Esophagus squamous epithelium (tissue), 5 donors: ENCODE measurements around the gene GPSM1. TPM values are rescaled to one million over a fixed set of nuclear protein-coding genes. Genes with fewer than 3 reads are reported as not detected.

Experiments used
- DNase-seq: peaks from one replicate; lab custom pipeline; 2025; lab: John Stamatoyannopoulos, UW
- H3K27ac ChIP-seq, 4 donors: fragments of 200-600 bp; sonication (generic); one replicate each; pipeline ENCODE4 v1.5.1; 2016 to 2019; ENCODE audit warnings: mild to moderate bottlenecking in 1 of 4
- H3K27me3 ChIP-seq, 4 donors: fragments of 200-600 bp; sonication (generic); 1 replicate in 3 of 4; 2 replicates in 1 of 4; pipeline versions ENCODE4 v1.5.1 to v1.6.0; 2017 to 2021; ENCODE audit warnings: antibody characterized with exemption in 1 of 4
- H3K36me3 ChIP-seq, 3 donors: fragments of 200-600 bp; sonication (generic); one replicate each; pipeline ENCODE4 v1.5.1; 2016 to 2019
- H3K4me1 ChIP-seq, 3 donors: fragments of 200-600 bp; sonication (generic); one replicate each; pipeline ENCODE4 v1.5.1; 2017 to 2019
- H3K4me3 ChIP-seq, 4 donors: fragments of 200-600 bp; sonication (generic); 1 replicate in 3 of 4; 2 replicates in 1 of 4; pipeline ENCODE4 v1.5.1; 2016 to 2019; ENCODE audit warnings: mild to moderate bottlenecking in 2 of 4, moderate library complexity in 1 of 4
- H3K9me3 ChIP-seq, 3 donors: fragments of 200-600 bp; sonication (generic); one replicate each; pipeline ENCODE4 v1.5.1; 2016 to 2019
- POLR2A ChIP-seq, 4 donors: fragments of 450-650 bp; IDR thresholded peaks; one replicate each; pipeline ENCODE4 v1.6.1; 2017; ENCODE audit warnings: antibody characterized with exemption in 4 of 4, mild to moderate bottlenecking in 4 of 4, moderate library complexity in 3 of 4
- WGBS, 2 donors: methylation state at CpG; one replicate each; pipeline ENCODE4 v1.1.5; 2018; 5-methylcytosine and 5-hydroxymethylcytosine counted together
- intact Hi-C: fragments of 100-400 bp; cut with DNase I; formaldehyde crosslinking; loops from one replicate; pipeline ENCODE4 v1.15.0; 2022
- total RNA-seq, 4 donors: library from RNA; depleted of rRNA; stranded (reverse); fragments of >200 nt; gene quantifications; one replicate each; pipeline ENCODE4 v1.1.0, GENCODE V29; 2016
- TF ChIP-seq, protein P1 (sequence below), 6 experiments: fragments of 450-650 bp in 4 of 6; fragments of 200-600 bp in 2 of 6; sonication (generic) in 2 of 6; IDR thresholded peaks; one replicate each; pipeline ENCODE4 v1.5.1; 2016 to 2019; ENCODE audit warnings: antibody characterized with exemption in 6 of 6, mild to moderate bottlenecking in 4 of 6, moderate library complexity in 4 of 6
- donor health status: DM: yes; HTN: yes; CAD: no.

The GPSM1 gene
- total RNA-seq, 4 donors from 2014 or later = 0.72 to 8.2 (median 1.9) TPM

DNA sequence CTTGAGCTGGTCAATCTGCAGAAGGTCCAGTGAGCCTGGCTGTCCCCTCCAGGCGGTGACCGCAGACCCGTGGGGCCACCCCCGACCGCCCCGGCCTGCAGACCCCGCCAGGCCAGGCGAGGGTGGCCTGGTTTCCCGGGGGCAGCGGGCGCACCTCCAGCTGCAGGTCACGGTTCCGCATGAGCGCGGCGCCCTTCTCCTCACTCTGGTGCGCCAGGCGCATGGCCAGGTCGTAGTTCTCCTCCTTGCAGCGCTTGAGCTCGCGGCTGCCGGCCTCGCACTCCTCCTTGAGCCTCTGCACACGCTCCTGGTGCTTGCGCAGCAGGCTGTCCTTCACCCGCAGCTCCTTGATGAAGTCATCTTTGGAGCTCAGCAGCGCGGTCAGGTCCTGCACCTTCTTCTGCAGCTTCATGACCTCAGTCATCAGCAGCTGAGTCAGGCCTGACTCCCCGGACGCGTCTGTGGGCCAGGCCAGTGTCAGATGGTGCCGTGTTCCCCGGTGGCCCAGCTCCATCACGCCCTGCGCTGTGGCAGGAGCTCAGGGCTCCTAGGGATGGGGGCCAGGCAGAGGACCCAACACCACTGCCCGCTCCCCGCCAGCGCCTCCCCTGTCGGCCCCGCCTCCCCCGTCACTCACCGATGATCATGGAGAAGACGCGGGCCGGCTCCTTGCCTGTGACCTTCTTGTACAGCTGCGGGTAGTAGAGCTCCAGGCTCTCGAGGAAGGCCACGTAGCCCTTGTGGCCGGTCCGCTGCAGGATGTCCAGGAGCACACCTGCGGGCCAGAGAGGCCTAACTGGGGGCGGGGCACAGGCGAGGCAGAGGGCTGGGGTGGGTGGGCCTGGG, 43.6 kb downstream of the GPSM1 start:
- Histone ChIP-seq H3K9me3 (no peaks in the 10 kb centered on the region), H3K36me3 (peaks cover 0 to 7% (median 0%) of the 10 kb centered on the region in 3 donors), H3K4me1 (peaks cover 0 to 26% (median 7%) of the 10 kb centered on the region in 3 donors), H3K27me3 (no peaks in the 10 kb centered on the region), H3K4me3 (no peak overlapping the region), H3K27ac (no peak overlapping the region)
- WGBS, 2 donors = 92 to 93% methylated on average over 13 of the region's 54 CpGs
- intact Hi-C loops = no loop called here
- DNase-seq = no peak
- TF ChIP-seq, protein P1, sequence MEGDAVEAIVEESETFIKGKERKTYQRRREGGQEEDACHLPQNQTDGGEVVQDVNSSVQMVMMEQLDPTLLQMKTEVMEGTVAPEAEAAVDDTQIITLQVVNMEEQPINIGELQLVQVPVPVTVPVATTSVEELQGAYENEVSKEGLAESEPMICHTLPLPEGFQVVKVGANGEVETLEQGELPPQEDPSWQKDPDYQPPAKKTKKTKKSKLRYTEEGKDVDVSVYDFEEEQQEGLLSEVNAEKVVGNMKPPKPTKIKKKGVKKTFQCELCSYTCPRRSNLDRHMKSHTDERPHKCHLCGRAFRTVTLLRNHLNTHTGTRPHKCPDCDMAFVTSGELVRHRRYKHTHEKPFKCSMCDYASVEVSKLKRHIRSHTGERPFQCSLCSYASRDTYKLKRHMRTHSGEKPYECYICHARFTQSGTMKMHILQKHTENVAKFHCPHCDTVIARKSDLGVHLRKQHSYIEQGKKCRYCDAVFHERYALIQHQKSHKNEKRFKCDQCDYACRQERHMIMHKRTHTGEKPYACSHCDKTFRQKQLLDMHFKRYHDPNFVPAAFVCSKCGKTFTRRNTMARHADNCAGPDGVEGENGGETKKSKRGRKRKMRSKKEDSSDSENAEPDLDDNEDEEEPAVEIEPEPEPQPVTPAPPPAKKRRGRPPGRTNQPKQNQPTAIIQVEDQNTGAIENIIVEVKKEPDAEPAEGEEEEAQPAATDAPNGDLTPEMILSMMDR (IDR thresholded peaks at IDR 0.05) = no peak
- TF ChIP-seq POLR2A (IDR thresholded peaks at IDR 0.05) = no peak

DNA sequence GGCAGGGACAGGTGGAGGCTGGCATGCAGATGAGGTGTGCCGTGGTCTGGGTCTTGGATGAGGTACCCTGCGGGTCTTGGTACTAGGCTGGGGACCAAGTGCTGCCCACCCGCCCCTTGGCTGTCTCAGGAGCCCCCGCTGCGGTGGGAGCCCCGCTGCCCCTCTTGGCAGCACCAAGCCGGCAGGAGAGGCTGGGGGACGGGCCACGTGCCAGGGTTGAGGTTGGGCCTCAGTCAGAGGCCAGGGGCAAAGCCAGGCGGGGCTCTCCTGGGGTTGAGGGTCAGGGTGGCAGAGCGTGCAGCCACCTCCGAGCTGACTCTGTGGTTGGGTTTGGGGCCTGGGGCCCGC, 44.2 kb downstream of the GPSM1 start:
- no peak for DNase-seq
- Histone ChIP-seq H3K4me1 (peaks cover 0 to 26% (median 7%) of the 10 kb centered on the region in 3 donors), H3K27me3 (no peaks in the 10 kb centered on the region), H3K36me3 (peaks cover 0 to 9% (median 0%) of the 10 kb centered on the region in 3 donors), H3K4me3 (no peak overlapping the region), H3K9me3 (no peaks in the 10 kb centered on the region), H3K27ac (no peak overlapping the region)
- TF ChIP-seq, protein P1 (IDR thresholded peaks at IDR 0.05) = no peak
- no peak for TF ChIP-seq POLR2A (IDR thresholded peaks at IDR 0.05)
- WGBS, 2 donors = 87% methylated on average over 3 of the region's 13 CpGs; no CpG with 5 or more reads in 1 of the 2 donors
- intact Hi-C loops = no loop called here

GRCh38 chr9:136372006-136372405, 44.7 kb downstream of the GPSM1 start:
- peak overlapping the region in 1 of 4 donors; percentile 37 for H3K4me3 ChIP-seq
- peaks cover 0 to 9% (median 0%) of the 10 kb centered on the region in 3 donors for H3K36me3 ChIP-seq
- TF ChIP-seq POLR2A (IDR thresholded peaks at IDR 0.05) = no peak
- TF ChIP-seq, protein P1 (IDR thresholded peaks at IDR 0.05) = no peak
- H3K4me1 ChIP-seq = peaks cover 0 to 26% (median 7%) of the 10 kb centered on the region in 3 donors
- H3K9me3 ChIP-seq = no peaks in the 10 kb centered on the region
- WGBS, 2 donors = 88 to 93% methylated on average over 5 to 9 of the region's 21 CpGs
- intact Hi-C loops = no loop called here
- H3K27ac ChIP-seq = peak overlapping the region in 2 of 4 donors; percentile 5 to 69
- DNase-seq = no peak
- H3K27me3 ChIP-seq = no peaks in the 10 kb centered on the region

DNA sequence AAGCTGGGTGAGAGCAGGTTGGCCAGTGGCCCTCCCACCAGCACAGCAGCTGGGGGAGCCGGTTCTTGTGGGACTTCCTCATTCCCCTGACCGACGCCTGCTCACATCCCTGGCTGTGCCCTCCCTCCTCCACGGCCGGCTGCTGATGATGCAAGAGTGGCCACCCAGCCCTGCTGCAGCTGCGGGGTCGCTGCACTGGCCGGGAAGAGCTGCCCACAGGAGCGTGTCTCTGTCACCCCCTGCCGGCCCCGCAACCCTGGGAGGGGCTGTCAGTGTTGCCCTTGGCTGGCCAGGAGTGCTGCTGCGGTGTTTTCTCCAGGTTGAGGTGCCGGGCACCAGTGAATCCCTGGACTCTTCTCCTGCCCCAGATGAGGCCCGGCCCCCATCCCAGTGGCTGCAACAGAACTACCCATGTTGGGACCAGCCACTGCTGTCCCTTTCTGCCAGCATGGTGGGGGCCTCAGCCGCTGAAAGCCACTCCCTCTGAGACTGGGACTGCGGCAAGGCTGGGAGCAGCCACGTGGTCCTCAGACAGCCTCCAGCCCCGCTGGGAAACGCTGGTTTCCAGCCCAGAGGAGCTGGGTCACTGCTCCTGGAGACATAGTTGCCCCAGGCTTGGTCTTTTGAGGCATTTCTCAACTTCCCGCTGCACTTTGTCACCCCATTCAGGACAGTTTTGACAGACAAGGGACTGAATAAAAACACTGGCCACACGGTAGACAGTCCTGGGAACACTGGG, 45.4 kb downstream of the GPSM1 start:
- intact Hi-C loops = no loop called here
- Histone ChIP-seq H3K27ac (peak overlapping the region in 3 of 4 donors; percentile 2 to 69 (median 46)), H3K27me3 (no peaks in the 10 kb centered on the region), H3K4me3 (peak overlapping the region in 3 of 4 donors; percentile 13 to 37 (median 28)), H3K36me3 (peaks cover 0 to 10% (median 0%) of the 10 kb centered on the region in 3 donors), H3K4me1 (peaks cover 0 to 26% (median 7%) of the 10 kb centered on the region in 3 donors), H3K9me3 (no peaks in the 10 kb centered on the region)
- no peak for DNase-seq
- WGBS, 2 donors = 0 to 11% methylated on average over 2 to 9 of the region's 21 CpGs
- TF ChIP-seq, protein P1 (IDR thresholded peaks at IDR 0.05) = no peak
- TF ChIP-seq POLR2A (IDR thresholded peaks at IDR 0.05) = no peak
